Mammary epithelial cell (primary cell): ENCODE data around the gene P4HA3.

Experiments used
- EZH2 ChIP-seq: IDR thresholded peaks from 2 replicates; pipeline ENCODE4 v1.6.1; 2012; ENCODE audit warnings: low read length, inconsistent platforms, borderline replicate concordance
- TF ChIP-seq, protein P1 (sequence below), 2 donors: IDR thresholded peaks in 1 of 2; conservative IDR thresholded peaks in 1 of 2; 2 replicates each; pipeline ENCODE4 v1.5.1; 2011 to 2012; ENCODE audit warnings: inconsistent platforms in 2 of 2, low read length in 2 of 2, mild to moderate bottlenecking in 2 of 2, control low read depth in 1 of 2, low read depth in 1 of 2; ENCODE audit not compliant: insufficient read depth in 1 of 2; ENCODE audit errors: extremely low read depth in 1 of 2

DNA sequence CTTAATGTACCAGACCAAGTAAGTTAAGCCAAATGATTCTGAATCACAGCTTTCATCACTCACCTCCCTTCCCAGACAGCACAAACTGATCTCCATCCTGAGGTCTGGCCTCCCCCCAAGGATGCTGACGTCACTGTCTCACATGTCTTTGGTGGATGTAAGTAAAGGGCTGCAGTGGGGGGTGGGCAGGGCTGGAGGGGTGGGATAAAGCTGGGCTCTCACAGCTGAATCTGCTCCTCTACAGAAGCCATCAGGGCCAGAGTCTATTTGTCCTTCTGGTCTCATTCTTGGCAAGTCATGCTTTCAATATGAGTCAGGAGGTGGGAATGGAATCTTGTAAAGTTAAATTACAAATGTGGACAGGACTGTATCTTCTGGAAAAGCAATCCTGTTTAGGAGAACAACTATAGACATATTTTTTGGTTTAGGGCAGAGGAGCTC lies 32.7 kb downstream of the P4HA3 start:
- TF ChIP-seq, protein P1, sequence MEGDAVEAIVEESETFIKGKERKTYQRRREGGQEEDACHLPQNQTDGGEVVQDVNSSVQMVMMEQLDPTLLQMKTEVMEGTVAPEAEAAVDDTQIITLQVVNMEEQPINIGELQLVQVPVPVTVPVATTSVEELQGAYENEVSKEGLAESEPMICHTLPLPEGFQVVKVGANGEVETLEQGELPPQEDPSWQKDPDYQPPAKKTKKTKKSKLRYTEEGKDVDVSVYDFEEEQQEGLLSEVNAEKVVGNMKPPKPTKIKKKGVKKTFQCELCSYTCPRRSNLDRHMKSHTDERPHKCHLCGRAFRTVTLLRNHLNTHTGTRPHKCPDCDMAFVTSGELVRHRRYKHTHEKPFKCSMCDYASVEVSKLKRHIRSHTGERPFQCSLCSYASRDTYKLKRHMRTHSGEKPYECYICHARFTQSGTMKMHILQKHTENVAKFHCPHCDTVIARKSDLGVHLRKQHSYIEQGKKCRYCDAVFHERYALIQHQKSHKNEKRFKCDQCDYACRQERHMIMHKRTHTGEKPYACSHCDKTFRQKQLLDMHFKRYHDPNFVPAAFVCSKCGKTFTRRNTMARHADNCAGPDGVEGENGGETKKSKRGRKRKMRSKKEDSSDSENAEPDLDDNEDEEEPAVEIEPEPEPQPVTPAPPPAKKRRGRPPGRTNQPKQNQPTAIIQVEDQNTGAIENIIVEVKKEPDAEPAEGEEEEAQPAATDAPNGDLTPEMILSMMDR (conservative IDR thresholded peaks at IDR 0.05 in 1 of 2, IDR thresholded peaks at IDR 0.05 in 1 of 2; ENCODE audit: extremely low read depth in 1 of 2, insufficient read depth in 1 of 2, low read depth in 1 of 2, low read length in 2 of 2): no peak
- no peak for TF ChIP-seq EZH2
